PC-3 (cell line): ENCODE measurements around the gene ATXN7L3. TPM values are rescaled to one million over a fixed set of nuclear protein-coding genes. Genes with fewer than 3 reads are reported as not detected.
A peak's percentile ranks its signal among the peaks of the same experiment; 100 is the strongest.

ENCODE experiments used
- ATAC-seq: fragments of 200-7000 bp; cut with Tn5 transposase; 2 replicates; pipeline ENCODE4 v1.9.1; 2020; ENCODE audit warnings: mild to moderate bottlenecking, moderate library complexity
- BruUV-seq: library from RNA; stranded (reverse); fragments of 400-500 nt; replicated peaks from 2 replicates; lab custom pipeline; 2021; lab: Mats Ljungman, UMichigan
- CTCF ChIA-PET: fragments of 300-600 bp; sonication (Branson Sonifier 250); formaldehyde crosslinking; loops from one replicate; lab custom pipeline; 2022; ENCODE audit warnings: antibody characterized with exemption; lab: Charles Lee
- POLR2A ChIA-PET: fragments of 300-600 bp; sonication (Branson Sonifier 250); formaldehyde crosslinking; loops from one replicate; lab custom pipeline; 2022; ENCODE audit warnings: antibody characterized with exemption; ENCODE audit not compliant: unreplicated experiment; lab: Charles Lee
- DNase-seq: peaks from one replicate; pipeline ENCODE4 v3.0.0-alpha.2; 2015
- H2AFZ ChIP-seq: fragments of 300-600 bp; sonication (generic); 2 replicates; pipeline ENCODE4 v1.6.0; 2016; ENCODE audit warnings: antibody characterized with exemption, low read length
- H3F3A ChIP-seq: fragments of 300-600 bp; sonication (generic); one replicate; pipeline ENCODE4 v1.6.0; 2017; ENCODE audit warnings: antibody characterized with exemption, low read length, control low read depth, mild to moderate bottlenecking; ENCODE audit not compliant: unreplicated experiment
- H3K27ac ChIP-seq: fragments of 300-600 bp; sonication (generic); 2 replicates; pipeline ENCODE4 v1.5.1; 2016; ENCODE audit warnings: mild to moderate bottlenecking, low read length
- H3K27me3 ChIP-seq: fragments of 300-600 bp; sonication (generic); 2 replicates; pipeline ENCODE4 v1.6.1; 2016; ENCODE audit warnings: low read length, mixed read lengths
- H3K36me3 ChIP-seq: fragments of 300-600 bp; sonication (generic); 2 replicates; pipeline ENCODE4 v1.6.1; 2016; ENCODE audit warnings: low read depth, mixed run types, low read length, mixed read lengths
- H3K4me1 ChIP-seq: fragments of 300-600 bp; sonication (generic); 2 replicates; pipeline ENCODE4 v1.5.1; 2016; ENCODE audit warnings: low read length; ENCODE audit not compliant: insufficient read depth
- H3K4me2 ChIP-seq: fragments of 300-600 bp; sonication (generic); 2 replicates; pipeline ENCODE4 v1.6.0; 2016; ENCODE audit warnings: low read length
- H3K4me3 ChIP-seq: fragments of 300-600 bp; sonication (generic); 2 replicates; pipeline ENCODE4 v1.5.1; 2016; ENCODE audit warnings: mild to moderate bottlenecking, low read length, mixed read lengths
- H3K79me2 ChIP-seq: fragments of 300-600 bp; sonication (generic); 2 replicates; pipeline ENCODE4 v1.6.1; 2017; ENCODE audit warnings: low read length, mixed read lengths
- H3K9ac ChIP-seq: fragments of 300-600 bp; sonication (generic); 2 replicates; pipeline ENCODE4 v1.6.0; 2016; ENCODE audit warnings: mild to moderate bottlenecking, low read length
- H3K9me2 ChIP-seq: fragments of 300-600 bp; sonication (generic); replicated peaks from 2 replicates; pipeline ENCODE4 v1.6.1; 2016; ENCODE audit warnings: mixed run types, low read length, mixed read lengths
- H3K9me3 ChIP-seq: fragments of 300-600 bp; sonication (generic); 2 replicates; pipeline ENCODE4 v1.6.1; 2016; ENCODE audit warnings: low read length, mixed read lengths
- H4K20me1 ChIP-seq: fragments of 300-600 bp; sonication (generic); 2 replicates; pipeline ENCODE4 v1.6.1; 2016; ENCODE audit warnings: low read length, mixed read lengths
- CTCF ChIP-seq: fragments of 300-600 bp; sonication (generic); conservative IDR thresholded peaks from 2 replicates; pipeline ENCODE4 v1.5.1; 2017; ENCODE audit warnings: antibody characterized with exemption, low read depth, mild to moderate bottlenecking, low read length
- EZH2 ChIP-seq: fragments of 300-600 bp; sonication (generic); IDR thresholded peaks from one replicate; pipeline ENCODE4 v1.6.1; 2017; ENCODE audit warnings: antibody characterized with exemption, mild to moderate bottlenecking, low read length; ENCODE audit not compliant: unreplicated experiment
- EZH2phosphoT487 ChIP-seq: fragments of 300-600 bp; sonication (generic); IDR thresholded peaks from 2 replicates; pipeline ENCODE4 v1.6.1; 2018; ENCODE audit warnings: mild to moderate bottlenecking, antibody characterized with exemption, low read length, borderline replicate concordance
- intact Hi-C: fragments of 100-400 bp; cut with micrococcal nuclease; formaldehyde crosslinking; loops from 2 replicates; pipeline ENCODE4 v1.9.0; 2023
- total RNA-seq: library from RNA; depleted of rRNA; stranded (reverse); fragments of >200 nt; gene quantifications from 2 replicates; pipeline ENCODE4 v1.2.3, GENCODE V29; 2014

The ATXN7L3 gene
- total RNA-seq, 1 experiment from 2014 or later = 73.9 TPM

GRCh38 chr17:44193326-44194084 is 6.2 kb downstream of the ATXN7L3 start:
- Histone ChIP-seq H3K4me2 (no peak overlapping the region), H3F3A (no peaks in the 10 kb centered on the region), H3K9ac (no peak overlapping the region), H3K9me2 (no peaks in the 10 kb centered on the region), H4K20me1 (no peaks in the 10 kb centered on the region), H3K9me3 (no peaks in the 10 kb centered on the region), H3K4me1 (peaks cover 14% of the 10 kb centered on the region), H3K4me3 (no peak overlapping the region), H2AFZ (no peak overlapping the region), H3K27ac (no peak overlapping the region), H3K79me2 (peaks cover 28% of the 10 kb centered on the region), H3K27me3 (no peaks in the 10 kb centered on the region), H3K36me3 (peaks cover 32% of the 10 kb centered on the region)
- no TSS peak for BruUV-seq
- ATAC-seq = no peak
- intact Hi-C loops = loop anchor here (10.0 kb wide), 1 partner anchor 311 kb away; the partner anchor contains the start of gene GPATCH8
- no peak for DNase-seq
- no peak for TF ChIP-seq CTCF
- TF ChIP-seq EZH2 = no peak
- TF ChIP-seq EZH2phosphoT487 = no peak
- POLR2A ChIA-PET = no interaction called here
- CTCF ChIA-PET = no interaction called here

- no peak overlapping the region for H3K27ac ChIP-seq
- no peaks in the 10 kb centered on the region for H4K20me1 ChIP-seq
- no peaks in the 10 kb centered on the region for H3F3A ChIP-seq
- no peak for TF ChIP-seq EZH2phosphoT487
- TF ChIP-seq EZH2 = no peak
- no peak for TF ChIP-seq CTCF
- CTCF ChIA-PET = no interaction called here
- H3K79me2 ChIP-seq = peaks cover 28% of the 10 kb centered on the region
- H3K4me1 ChIP-seq = peaks cover 13% of the 10 kb centered on the region
- no peaks in the 10 kb centered on the region for H3K9me2 ChIP-seq
- peaks cover 32% of the 10 kb centered on the region for H3K36me3 ChIP-seq
- DNase-seq (no peak), ATAC-seq (0 out of 2 replicates have a peak, but pooled peaks have one; percentile 8)
- no peaks in the 10 kb centered on the region for H3K9me3 ChIP-seq
- no TSS peak for BruUV-seq
- no peak overlapping the region for H3K4me2 ChIP-seq
- intact Hi-C loops = loop anchor here (10.0 kb wide), 1 partner anchor 312 kb away; the partner anchor contains the start of gene GPATCH8
- POLR2A ChIA-PET = no interaction called here
- H3K9ac ChIP-seq = no peak overlapping the region
- no peak overlapping the region for H3K4me3 ChIP-seq
- H3K27me3 ChIP-seq = no peaks in the 10 kb centered on the region
- no peak overlapping the region for H2AFZ ChIP-seq
Measured at GRCh38 chr17:44192750-44193149, 6.9 kb downstream of the ATXN7L3 start.
